HG03378 (cell line): ENCODE measurements around the gene MAN2A1.

Source experiments
- ATAC-seq: cut with Tn5 transposase; IDR thresholded peaks from one replicate; pipeline ENCODE4 v1.9.1; 2021; ENCODE audit warnings: mild to moderate bottlenecking, moderate library complexity; ENCODE audit not compliant: unreplicated experiment

MAN2A1 gene

DNA sequence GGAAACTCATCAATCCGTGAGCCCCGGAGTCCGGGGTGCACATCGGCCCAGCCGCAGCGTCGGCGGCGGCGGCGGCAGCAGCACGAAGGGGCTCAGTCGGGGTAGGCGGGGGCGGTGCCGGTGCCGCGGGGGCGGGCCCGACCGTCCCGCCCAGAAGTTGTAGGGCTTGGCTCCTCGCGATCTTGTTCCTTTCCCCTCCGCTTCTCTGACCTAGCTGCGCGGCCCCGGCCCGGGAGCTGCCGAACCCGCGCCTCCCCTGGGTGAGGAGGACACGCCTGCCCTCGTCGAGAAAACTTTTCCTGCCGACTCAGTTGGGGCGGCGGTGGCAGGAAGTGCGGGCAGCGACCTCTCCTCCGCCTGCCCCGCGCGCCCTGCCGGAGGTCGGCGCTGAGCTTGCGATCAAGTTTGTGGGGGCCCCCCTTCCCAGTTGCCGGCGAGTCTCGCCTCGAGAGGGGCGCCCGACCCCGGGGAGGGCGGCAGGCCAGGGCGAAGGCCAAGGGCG, at the start of gene MAN2A1:
Gene MAN2A1 (plus strand): TSS at position 188 of the 502 bp plus-strand sequence. CDS start 491 bp downstream, outside the sequence.
- peak; percentile 43 for ATAC-seq

DNA sequence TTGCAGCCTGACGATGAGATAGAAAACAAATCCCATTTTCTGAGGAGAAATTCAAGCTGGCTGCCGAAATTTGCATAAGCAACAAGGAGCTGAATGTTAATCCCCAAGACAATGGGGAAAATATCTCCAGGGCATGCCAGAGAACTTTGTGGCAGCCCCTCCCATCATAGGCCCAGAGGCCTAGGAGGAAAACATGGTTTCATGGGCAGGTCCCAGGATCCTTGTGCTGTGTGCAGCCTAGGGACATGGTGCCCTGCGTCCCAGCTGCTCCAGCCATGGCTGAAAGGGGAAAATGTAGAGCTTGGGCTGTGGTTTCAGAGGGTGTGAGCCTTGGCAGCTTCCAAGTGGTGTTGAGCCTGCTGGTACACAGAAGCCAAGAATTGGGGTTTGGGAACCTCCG, 48.8 kb upstream of the MAN2A1 start:
- ATAC-seq = no peak

DNA sequence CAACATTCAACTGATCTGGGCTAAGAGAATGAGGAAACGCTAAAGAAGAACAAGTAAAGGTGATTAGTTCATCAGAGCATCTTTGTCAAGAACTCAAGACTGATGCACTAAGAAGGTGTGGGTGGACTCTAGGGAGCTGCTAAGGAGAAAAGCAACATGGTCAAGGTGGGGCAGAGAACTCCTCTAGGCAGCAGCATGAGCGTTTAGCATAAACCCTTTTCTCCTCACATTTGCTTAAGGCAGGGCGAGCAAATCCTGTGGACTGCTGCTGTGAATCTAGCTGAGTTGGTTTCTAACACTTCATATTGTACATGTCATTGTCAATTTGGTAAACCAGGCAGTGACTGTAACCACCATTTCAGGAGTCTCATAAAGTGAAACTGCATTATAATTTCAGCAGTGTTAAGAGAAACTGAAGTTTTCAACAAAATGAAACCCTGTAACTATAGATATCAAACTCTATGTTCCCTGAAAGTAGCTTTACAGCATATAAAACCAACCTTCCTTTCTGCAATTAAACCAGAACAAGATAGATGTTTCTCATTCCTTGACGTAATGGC, 45.9 kb upstream of the MAN2A1 start:
- no peak for ATAC-seq

DNA sequence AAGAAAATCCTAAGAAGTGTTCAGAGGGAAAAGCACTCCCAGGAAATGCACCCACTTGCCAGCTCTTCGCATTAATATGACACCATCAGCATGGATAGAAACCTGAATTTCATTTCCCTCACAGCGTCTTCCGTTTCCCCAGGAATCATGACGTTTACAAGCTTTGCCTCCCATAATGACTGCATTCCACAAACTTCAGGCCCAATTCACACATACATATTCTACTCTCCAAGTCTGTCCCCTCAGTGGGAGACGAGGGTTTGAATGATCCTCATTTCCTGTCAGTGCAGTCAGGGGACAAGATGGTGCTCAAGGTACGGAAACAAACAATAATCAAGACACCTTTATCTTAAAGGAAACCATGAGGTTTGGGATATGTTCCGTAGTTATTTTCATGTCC, 44.9 kb upstream of the MAN2A1 start:
- ATAC-seq = no peak

DNA sequence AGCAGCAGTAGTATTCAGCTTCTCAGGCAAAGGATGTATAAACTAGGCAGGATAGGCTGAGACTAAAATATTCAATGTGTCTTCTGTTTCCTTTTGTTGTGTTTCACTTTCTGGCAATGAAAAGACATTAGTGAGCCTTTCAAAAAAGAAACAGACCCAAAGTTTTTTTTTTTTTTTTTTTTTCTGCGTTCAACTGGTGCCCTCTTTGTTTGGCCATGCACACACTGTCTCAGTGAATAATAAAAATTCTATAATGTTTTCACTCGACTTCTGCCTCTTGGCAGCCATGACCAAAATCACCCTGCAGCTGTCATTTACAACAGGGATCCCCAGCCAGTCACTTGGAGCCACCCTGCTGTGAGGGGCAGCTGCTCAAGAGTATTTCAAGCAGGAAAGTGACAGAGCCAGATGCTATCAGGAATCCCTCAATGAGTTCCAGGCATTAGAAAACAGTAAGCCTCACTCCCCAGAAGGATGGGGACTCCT, 44.0 kb upstream of the MAN2A1 start:
- ATAC-seq = no peak

DNA sequence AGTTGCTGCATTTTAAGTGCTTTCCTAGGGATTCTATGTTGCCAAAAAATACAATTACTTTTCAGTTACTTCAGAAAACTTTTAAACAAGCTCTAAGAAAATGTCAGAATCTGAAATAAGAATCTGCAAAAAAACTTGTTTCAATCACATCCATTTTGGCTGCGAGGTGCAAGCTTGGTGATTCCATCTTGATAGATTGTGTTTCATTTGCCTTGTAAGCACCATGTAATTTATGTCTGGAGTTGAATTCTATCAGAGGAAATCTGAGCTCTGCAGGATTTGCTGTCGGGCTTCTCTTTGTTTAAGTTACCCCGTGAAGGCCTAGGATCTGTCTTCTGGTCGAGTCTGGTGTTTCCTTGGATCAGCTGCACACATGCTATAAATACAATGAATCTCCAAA, 40.4 kb upstream of the MAN2A1 start:
- no peak for ATAC-seq

DNA sequence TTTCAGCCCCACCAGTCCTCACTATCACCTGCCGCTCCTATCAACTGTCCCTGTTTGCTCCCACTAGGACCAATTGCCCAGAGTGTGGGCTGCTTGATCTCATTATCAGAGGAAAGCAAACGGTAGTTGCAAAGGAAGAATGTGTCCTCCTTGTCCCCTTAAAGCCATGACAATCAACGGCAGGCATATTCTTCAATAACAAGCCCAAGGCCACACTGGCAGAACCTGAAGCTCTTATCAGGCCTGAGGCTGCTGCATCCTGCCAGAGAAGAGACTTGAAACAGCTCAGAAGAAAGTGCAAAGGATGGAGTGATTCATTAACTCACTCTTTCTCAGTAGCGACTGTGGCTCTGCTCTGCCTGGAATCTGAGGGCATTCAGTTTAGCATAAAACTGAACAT, 39.2 kb upstream of the MAN2A1 start:
- ATAC-seq = no peak

DNA sequence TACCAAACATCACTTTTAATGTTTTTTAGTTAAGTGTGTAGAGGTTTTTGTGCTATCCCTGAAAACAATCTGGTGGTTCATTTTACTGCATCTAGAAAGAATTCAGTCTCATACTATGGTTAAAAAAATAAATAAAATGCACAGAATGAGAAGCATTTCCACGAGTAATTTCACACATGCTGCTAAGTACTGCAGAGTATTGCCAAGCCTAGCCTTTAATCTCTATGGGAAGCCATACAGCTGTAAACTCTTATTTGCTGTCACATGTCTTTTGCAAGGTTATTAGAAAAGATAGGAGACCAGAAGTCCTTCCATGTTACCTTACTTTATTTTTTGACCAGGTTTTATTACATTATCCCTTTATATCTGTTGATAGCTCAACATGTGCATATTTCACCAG, 37.6 kb upstream of the MAN2A1 start:
- ATAC-seq = no peak

DNA sequence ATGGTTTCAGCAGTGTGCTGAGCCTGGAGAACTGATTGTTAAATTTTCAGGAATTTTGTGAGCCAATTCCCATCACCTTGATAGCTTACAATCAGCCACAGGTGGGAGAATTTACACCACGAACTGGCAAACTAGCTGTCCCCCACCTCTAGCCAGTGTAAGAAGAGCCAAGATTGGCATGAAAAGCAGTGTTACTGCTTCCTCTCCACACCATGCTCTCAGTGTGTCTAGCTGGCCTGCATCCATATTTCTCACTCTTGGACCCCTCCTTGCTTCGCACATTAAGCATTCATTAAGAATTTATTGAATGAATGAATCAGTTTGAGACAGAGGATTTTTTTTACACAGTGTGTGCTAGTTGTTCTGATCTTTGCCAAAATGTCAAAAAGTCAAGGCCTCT, 36.7 kb upstream of the MAN2A1 start:
- ATAC-seq = no peak

DNA sequence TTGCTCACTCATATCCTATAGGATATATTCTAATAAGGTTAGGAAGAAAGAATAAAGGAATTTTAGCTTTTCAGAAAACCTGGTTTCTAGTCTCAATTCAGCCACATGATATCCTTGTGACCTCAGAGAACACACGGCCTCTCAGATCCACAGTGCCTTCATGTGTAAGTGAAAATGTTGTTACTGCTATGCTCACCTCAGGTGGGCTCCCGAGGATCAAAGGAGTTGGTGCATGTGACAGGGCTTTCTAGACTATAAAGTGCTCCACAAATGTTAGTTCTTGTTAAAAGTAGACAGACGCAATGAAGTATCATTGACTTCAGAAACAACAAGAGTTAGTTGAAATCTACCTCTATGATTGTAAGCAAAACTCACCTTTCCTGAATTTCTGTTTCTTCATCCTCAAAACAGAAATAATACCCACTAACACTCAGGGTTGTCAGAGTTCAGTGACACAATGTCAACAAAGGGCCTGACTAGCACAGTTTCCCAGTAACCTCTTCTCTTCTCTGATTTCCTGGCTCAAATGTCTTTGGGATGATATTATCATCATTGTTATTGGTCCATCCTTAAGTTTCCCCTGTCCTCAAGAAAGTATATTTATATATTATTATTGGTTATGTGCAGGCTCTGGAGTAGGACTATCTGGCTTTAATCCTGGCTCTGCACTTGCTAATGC, 36.0 kb upstream of the MAN2A1 start:
- ATAC-seq = no peak

DNA sequence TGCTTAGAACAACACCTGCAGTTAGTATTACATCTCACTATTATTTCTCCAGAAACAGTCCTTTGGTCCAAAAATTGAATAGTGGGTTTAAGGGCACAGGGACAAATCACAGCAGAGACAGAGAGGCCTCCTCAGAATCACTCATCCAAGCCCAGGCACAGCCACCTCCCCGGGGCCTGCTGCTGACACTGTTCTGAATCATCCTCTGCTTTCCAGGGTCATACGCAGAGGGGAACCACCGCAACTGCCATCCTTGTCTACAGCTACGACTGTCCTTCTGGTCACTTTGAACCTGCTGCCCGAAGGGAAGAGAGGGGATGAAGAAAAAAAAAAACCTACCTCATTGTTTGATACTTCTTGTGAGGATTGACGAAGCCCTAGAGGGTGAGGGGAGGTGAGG, 35.3 kb upstream of the MAN2A1 start:
- no peak for ATAC-seq

DNA sequence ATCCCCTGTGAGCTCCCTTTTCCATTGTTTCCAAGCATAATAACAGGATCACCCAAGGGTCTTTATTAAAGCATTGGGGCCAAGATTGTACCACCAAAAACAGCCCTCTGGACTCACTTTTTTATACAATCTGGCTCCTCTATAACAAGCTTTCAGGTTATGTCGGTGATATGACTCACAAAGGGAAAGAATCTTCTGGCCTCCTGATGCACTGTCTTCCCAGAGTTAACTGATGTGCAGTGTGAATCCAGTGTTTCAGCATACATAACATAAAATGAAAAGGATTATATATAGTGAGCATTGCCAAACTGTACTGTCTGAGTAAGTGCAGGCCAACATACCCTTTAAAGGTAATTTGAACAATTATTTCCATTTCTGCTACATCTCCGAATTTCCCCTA, 33.9 kb upstream of the MAN2A1 start:
- no peak for ATAC-seq

DNA sequence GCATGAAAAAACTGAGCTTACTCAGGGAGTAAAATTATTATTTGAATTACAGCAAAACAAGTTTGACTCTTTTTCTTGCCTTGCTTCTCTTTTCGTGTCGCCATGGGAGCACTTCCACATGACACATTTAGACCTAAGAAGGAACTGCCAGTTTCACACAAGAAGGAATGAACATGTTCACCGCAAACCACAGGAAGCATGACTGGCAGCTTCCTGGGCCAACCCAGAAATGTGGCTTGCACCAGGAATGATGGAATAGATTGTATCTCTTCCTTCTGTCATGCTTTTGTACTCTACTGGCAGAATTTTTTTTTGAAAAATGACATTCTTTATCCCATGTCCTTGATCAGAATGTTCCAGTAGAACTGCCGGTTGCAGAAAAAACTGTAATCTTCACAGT, 32.9 kb upstream of the MAN2A1 start:
- ATAC-seq = no peak

DNA sequence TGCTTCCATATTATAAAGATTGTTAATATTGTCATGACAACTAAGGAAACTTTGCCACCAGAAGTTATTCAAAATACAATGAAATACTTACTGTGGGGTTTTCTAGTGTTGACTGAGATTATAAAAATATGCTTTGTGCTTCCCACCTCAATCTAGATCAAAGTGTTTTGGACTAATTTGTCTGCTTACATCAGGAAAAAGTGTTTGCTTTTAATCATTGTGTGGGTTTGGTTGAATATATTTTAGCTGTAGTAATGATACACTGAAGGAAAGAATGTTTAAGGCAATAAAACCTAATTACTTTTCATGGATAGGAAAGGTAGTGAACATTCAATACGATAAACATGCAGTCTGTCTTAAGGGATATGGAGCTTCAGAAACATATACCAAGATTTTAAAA, 29.8 kb upstream of the MAN2A1 start:
- no peak for ATAC-seq

DNA sequence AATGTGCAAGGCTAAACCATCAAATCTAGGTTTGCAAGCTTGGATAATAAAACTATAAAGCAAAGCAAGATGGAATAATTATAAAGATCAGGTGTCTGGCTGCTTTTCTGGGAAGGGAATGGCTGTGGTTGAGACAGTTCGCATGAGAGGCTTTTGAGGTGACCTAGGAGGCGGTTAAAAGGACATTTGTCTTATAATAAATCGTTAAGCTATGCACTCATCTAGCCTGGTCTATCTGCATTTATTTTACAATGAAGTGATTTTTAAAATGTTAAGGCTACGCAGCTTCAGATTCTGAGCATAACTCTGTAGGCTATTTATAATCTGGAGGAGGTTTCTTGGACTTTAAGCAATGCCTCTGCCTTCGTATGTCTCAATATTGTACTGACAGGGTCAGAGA, 29.4 kb upstream of the MAN2A1 start:
- no peak for ATAC-seq

DNA sequence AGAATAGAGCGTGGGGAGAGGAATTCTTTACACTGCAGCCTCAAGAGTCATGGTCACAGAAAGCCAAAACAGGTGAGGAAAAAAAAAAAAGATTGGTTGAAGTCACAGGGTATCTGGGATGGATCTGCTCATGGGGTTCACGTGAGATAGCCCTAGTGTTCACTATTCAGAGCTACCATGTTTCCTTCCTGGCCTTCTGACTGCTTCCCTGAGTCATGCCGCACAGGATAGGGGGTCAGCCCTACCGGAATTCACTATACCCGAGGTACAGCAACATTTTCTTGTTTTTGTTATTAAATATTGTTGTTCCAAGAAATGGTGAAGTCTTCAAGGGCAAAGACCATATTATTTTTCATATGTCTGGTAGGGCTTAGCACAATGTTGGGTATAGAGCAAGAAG, 21.5 kb upstream of the MAN2A1 start:
- no peak for ATAC-seq

DNA sequence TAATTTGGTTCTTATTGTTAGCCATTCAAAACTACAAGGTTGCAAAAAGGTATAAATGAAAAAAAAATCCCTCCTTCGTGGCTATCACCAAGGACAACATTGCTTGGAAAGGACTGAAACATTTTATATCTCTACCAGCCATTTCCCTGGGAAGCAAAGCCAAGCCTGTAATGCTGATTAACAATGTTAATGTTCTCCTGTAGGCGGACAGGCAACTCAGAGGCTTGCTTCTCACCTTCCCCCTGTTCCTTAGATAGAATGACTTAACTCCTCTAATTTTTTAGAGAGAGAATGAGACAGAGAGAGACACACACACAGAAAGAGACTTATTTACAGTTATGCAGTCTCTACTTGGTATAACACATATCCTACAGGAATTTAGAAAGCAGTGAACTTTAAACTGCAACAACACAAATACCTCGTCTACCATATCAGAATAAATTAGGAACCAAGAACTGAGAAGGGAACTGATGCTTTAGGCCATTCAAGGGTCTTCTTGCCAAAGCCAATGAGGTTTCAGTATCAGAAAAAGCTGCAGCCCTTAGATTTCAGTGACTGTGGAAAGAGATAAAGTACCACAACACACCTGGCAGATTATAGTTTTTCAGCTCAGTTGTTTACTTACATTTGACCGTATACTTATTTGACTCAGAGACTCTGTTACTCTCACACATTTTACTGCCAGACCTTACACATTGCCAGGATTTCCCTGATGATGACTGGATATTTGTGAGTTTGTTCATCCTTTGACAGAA, 20.9 kb upstream of the MAN2A1 start:
- no peak for ATAC-seq

DNA sequence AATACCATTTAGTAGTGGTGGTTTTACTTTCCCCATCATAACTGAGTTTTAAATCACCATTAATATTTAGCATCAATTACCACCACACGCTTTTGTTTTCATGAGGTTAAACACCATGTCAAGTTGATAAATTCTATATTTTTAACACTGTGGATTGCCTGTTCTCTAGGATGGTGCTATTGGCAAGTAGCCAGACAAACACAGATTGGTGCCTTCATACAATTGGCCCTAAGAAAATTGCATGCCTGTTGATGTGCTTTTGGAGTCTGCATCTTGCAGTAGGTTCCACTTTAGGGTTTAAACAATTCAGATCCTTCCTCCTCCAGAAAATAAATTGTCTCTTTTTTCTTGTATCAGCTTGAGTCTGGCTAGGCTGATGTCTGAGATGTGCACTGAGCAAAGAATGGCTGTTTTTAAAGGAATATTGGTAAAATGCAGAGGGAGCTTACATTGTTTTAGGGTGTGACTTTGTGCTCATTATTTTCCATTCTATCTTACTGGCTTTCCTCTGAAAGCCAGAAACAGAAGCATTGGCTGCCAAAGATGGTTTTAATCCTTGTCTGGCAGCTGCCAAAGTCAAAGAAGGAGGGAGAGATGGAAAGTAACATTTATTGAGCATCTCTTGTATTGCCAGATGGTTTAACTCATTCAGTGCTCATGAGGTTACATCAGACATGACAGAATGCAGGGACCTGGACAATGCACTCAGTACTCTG, 19.6 kb upstream of the MAN2A1 start:
- no peak for ATAC-seq

DNA sequence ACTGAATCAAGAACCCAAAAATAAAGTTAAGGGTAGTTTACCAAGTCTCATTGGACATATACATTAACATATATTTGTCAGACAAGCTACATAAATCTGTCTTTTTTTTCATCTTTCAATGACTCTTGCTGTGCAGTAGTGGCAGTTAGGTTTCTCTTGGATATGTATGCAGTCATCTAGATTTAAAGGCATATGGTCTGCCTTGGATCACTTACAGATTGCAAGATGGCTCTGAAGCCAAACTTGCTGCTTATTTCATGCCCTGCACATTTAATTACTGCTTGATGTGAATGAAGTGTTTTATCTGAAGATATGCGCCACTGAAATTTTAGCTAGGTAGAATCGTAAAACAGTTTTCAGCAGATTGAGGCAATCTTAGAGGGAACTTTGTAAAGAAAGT, 18.6 kb upstream of the MAN2A1 start:
- no peak for ATAC-seq

DNA sequence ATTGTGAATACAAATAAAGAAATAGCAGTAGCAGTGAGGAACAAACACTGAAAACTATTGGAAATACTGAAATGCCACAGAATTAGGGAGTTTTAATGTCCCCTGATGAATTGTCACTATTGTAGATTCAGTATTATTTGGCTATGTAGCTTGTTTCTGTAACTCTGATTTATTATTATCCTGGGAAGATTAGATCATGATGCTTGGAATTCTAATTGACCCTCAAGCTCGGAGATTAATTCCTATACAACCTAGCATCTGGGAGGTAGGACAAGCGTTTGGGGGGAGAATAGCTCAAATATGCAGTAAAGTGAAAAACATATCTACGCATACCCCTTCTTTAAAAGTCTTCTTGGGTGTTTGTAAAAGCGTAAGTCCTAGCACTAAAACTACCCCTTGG, 15.1 kb upstream of the MAN2A1 start:
- ATAC-seq = no peak

DNA sequence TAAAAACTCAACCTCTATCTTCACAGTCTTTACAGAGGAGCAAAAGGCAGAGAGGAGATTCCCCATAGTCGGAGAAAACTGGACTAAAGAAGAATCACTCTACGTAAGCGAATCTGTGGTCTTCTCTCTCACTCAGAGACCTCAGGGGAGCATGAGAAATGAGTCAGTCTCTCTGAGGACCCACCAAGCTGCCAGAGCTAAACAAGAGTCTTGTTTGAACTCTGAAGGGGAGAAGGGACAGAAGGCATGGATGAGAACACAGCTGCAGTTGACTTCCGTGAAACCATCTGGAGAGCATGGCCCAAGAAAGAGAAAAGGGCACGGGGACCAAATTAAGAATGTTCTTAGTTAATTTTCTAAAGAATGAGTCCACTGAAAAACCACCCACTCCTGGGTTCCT, 12.8 kb upstream of the MAN2A1 start:
- ATAC-seq = no peak
